PC-3 (cell line): Measurements from ENCODE around the gene KCNH6. TPM values are rescaled to one million over a fixed set of nuclear protein-coding genes. Genes with fewer than 3 reads are reported as not detected.

ENCODE experiments used
- ATAC-seq: fragments of 200-7000 bp; cut with Tn5 transposase; 2 replicates; pipeline ENCODE4 v1.9.1; 2020; ENCODE audit warnings: mild to moderate bottlenecking, moderate library complexity
- BruUV-seq: library from RNA; stranded (reverse); fragments of 400-500 nt; replicated peaks from 2 replicates; lab custom pipeline; 2021; lab: Mats Ljungman, UMichigan
- CTCF ChIA-PET: fragments of 300-600 bp; sonication (Branson Sonifier 250); formaldehyde crosslinking; loops from one replicate; lab custom pipeline; 2022; ENCODE audit warnings: antibody characterized with exemption; lab: Charles Lee
- POLR2A ChIA-PET: fragments of 300-600 bp; sonication (Branson Sonifier 250); formaldehyde crosslinking; loops from one replicate; lab custom pipeline; 2022; ENCODE audit warnings: antibody characterized with exemption; ENCODE audit not compliant: unreplicated experiment; lab: Charles Lee
- DNase-seq: peaks from one replicate; pipeline ENCODE4 v3.0.0-alpha.2; 2015
- H2AFZ ChIP-seq: fragments of 300-600 bp; sonication (generic); 2 replicates; pipeline ENCODE4 v1.6.0; 2016; ENCODE audit warnings: antibody characterized with exemption, low read length
- H3F3A ChIP-seq: fragments of 300-600 bp; sonication (generic); one replicate; pipeline ENCODE4 v1.6.0; 2017; ENCODE audit warnings: antibody characterized with exemption, low read length, control low read depth, mild to moderate bottlenecking; ENCODE audit not compliant: unreplicated experiment
- H3K27ac ChIP-seq: fragments of 300-600 bp; sonication (generic); 2 replicates; pipeline ENCODE4 v1.5.1; 2016; ENCODE audit warnings: mild to moderate bottlenecking, low read length
- H3K27me3 ChIP-seq: fragments of 300-600 bp; sonication (generic); 2 replicates; pipeline ENCODE4 v1.6.1; 2016; ENCODE audit warnings: low read length, mixed read lengths
- H3K36me3 ChIP-seq: fragments of 300-600 bp; sonication (generic); 2 replicates; pipeline ENCODE4 v1.6.1; 2016; ENCODE audit warnings: low read depth, mixed run types, low read length, mixed read lengths
- H3K4me1 ChIP-seq: fragments of 300-600 bp; sonication (generic); 2 replicates; pipeline ENCODE4 v1.5.1; 2016; ENCODE audit warnings: low read length; ENCODE audit not compliant: insufficient read depth
- H3K4me2 ChIP-seq: fragments of 300-600 bp; sonication (generic); 2 replicates; pipeline ENCODE4 v1.6.0; 2016; ENCODE audit warnings: low read length
- H3K4me3 ChIP-seq: fragments of 300-600 bp; sonication (generic); 2 replicates; pipeline ENCODE4 v1.5.1; 2016; ENCODE audit warnings: mild to moderate bottlenecking, low read length, mixed read lengths
- H3K79me2 ChIP-seq: fragments of 300-600 bp; sonication (generic); 2 replicates; pipeline ENCODE4 v1.6.1; 2017; ENCODE audit warnings: low read length, mixed read lengths
- H3K9ac ChIP-seq: fragments of 300-600 bp; sonication (generic); 2 replicates; pipeline ENCODE4 v1.6.0; 2016; ENCODE audit warnings: mild to moderate bottlenecking, low read length
- H3K9me2 ChIP-seq: fragments of 300-600 bp; sonication (generic); replicated peaks from 2 replicates; pipeline ENCODE4 v1.6.1; 2016; ENCODE audit warnings: mixed run types, low read length, mixed read lengths
- H3K9me3 ChIP-seq: fragments of 300-600 bp; sonication (generic); 2 replicates; pipeline ENCODE4 v1.6.1; 2016; ENCODE audit warnings: low read length, mixed read lengths
- H4K20me1 ChIP-seq: fragments of 300-600 bp; sonication (generic); 2 replicates; pipeline ENCODE4 v1.6.1; 2016; ENCODE audit warnings: low read length, mixed read lengths
- EZH2 ChIP-seq: fragments of 300-600 bp; sonication (generic); IDR thresholded peaks from one replicate; pipeline ENCODE4 v1.6.1; 2017; ENCODE audit warnings: antibody characterized with exemption, mild to moderate bottlenecking, low read length; ENCODE audit not compliant: unreplicated experiment
- EZH2phosphoT487 ChIP-seq: fragments of 300-600 bp; sonication (generic); IDR thresholded peaks from 2 replicates; pipeline ENCODE4 v1.6.1; 2018; ENCODE audit warnings: mild to moderate bottlenecking, antibody characterized with exemption, low read length, borderline replicate concordance
- intact Hi-C: fragments of 100-400 bp; cut with micrococcal nuclease; formaldehyde crosslinking; loops from 2 replicates; pipeline ENCODE4 v1.9.0; 2023
- total RNA-seq: library from RNA; depleted of rRNA; stranded (reverse); fragments of >200 nt; gene quantifications from 2 replicates; pipeline ENCODE4 v1.2.3, GENCODE V29; 2014
- TF ChIP-seq, protein P1 (sequence below): fragments of 300-600 bp; sonication (generic); conservative IDR thresholded peaks from 2 replicates; pipeline ENCODE4 v1.5.1; 2017; ENCODE audit warnings: antibody characterized with exemption, low read depth, mild to moderate bottlenecking, low read length

Gene KCNH6
- total RNA-seq, 1 experiment from 2014 or later, result not detected

DNA sequence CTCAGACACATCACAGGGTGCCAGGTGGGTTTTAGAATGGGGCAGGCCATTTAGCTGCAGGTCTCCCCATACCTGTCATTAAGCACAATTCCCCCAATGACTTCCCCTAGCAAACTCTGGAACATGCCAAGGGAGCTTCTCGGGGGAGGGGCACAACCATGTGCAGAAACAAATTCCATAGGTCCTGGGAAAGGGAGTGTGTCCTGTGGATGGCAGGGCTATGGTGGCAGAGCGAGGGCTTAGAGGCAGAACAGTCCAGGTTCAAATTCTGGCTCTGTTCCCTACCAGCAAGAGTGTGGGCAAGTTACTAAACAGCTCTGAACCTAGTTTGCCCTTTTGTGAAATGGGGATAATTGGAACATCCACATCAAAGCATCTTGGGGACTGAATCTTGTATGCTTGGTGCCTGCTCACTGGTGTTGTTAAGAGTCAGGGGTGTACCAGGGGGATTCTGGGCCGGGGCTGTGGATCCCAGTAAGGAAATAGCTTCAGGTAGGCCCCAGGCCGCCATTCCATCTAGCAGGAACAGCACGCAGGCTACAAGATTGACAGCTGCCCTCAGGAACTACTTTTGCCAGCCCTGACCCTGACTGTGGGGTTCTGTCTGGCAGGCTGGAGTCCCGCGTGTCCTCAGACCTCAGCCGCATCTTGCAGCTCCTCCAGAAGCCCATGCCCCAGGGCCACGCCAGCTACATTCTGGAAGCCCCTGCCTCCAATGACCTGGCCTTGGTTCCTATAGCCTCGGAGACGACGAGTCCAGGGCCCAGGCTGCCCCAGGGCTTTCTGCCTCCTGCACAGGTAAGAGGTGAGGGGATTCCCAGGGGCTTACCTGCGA, 21.5 kb downstream of the KCNH6 start:
- Histone ChIP-seq H3K36me3 (no peaks in the 10 kb centered on the region), H2AFZ (no peak overlapping the region), H3K4me3 (no peak overlapping the region), H3K27ac (no peak overlapping the region), H3K27me3 (no peaks in the 10 kb centered on the region), H3K79me2 (peaks cover 8% of the 10 kb centered on the region), H3F3A (no peaks in the 10 kb centered on the region), H4K20me1 (no peaks in the 10 kb centered on the region), H3K9me2 (no peaks in the 10 kb centered on the region), H3K4me2 (no peak overlapping the region), H3K9me3 (no peaks in the 10 kb centered on the region), H3K9ac (no peak overlapping the region), H3K4me1 (peaks cover 6% of the 10 kb centered on the region)
- ChIA-PET POLR2A (no interaction called here), CTCF (no interaction called here)
- TF ChIP-seq, protein P1, sequence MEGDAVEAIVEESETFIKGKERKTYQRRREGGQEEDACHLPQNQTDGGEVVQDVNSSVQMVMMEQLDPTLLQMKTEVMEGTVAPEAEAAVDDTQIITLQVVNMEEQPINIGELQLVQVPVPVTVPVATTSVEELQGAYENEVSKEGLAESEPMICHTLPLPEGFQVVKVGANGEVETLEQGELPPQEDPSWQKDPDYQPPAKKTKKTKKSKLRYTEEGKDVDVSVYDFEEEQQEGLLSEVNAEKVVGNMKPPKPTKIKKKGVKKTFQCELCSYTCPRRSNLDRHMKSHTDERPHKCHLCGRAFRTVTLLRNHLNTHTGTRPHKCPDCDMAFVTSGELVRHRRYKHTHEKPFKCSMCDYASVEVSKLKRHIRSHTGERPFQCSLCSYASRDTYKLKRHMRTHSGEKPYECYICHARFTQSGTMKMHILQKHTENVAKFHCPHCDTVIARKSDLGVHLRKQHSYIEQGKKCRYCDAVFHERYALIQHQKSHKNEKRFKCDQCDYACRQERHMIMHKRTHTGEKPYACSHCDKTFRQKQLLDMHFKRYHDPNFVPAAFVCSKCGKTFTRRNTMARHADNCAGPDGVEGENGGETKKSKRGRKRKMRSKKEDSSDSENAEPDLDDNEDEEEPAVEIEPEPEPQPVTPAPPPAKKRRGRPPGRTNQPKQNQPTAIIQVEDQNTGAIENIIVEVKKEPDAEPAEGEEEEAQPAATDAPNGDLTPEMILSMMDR, result no peak
- TF ChIP-seq EZH2phosphoT487 (no peak), EZH2 (no peak)
- no TSS peak for BruUV-seq
- DNase-seq (no peak), ATAC-seq (no peak)
- intact Hi-C loops, result no loop called here

DNA sequence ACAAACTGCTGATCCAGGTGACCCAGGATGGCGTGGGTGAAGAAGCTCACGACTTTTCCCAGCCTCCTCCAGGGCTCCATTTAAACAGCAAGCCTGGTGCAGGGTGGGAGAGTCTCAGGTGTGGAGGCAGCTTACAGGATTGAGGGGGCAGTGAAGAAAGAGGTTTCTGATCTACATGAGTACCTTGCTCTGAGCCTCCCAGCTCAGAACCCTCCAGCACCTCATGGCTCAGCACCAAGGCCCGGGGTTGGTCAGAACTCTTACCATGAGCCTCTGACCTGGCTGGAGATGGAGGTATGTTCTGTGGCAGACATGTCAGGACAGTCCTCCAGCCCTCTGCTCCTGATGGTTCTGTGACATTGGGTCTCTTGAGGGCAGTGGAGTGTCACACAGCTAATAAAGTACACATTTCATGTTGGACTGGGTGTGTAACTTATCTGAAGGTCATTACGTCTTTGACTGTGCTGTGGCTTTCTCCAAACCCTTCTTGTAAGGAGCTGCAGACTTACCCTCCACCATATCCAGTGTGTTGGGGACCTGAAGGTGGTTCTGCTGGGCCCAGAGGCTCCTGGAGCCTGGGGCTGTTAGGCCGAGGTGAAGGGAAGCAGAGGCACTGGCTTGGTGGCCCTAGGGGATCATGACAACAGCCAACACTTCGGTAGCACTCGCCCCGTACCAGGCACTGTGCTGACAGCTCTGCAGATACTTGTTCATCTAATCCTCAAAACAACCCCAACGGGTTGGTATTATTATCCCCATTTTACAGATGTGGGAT, 23.3 kb downstream of the KCNH6 start:
- H3K4me1 ChIP-seq, result peaks cover 8% of the 10 kb centered on the region
- no peaks in the 10 kb centered on the region for H3F3A ChIP-seq
- intact Hi-C loops, result no loop called here
- no peaks in the 10 kb centered on the region for H3K27me3 ChIP-seq
- CTCF ChIA-PET, result no interaction called here
- H3K4me3 ChIP-seq, result no peak overlapping the region
- TF ChIP-seq, protein P1, result no peak
- TF ChIP-seq EZH2phosphoT487, result no peak
- TF ChIP-seq EZH2, result no peak
- no peak overlapping the region for H3K9ac ChIP-seq
- DNase-seq (no peak), ATAC-seq (no peak)
- no peaks in the 10 kb centered on the region for H3K9me3 ChIP-seq
- peaks cover 21% of the 10 kb centered on the region for H3K79me2 ChIP-seq
- H3K9me2 ChIP-seq, result no peaks in the 10 kb centered on the region
- no TSS peak for BruUV-seq
- H3K4me2 ChIP-seq, result no peak overlapping the region
- H4K20me1 ChIP-seq, result no peaks in the 10 kb centered on the region
- no peak overlapping the region for H3K27ac ChIP-seq
- no peak overlapping the region for H2AFZ ChIP-seq
- no peaks in the 10 kb centered on the region for H3K36me3 ChIP-seq
- POLR2A ChIA-PET, result interaction anchor here (0.5 to 0.7 kb wide), 2 partner anchors 51 to 277 kb away, joined by 4 to 8 read pairs; no protein-coding TSS in a partner anchor
